MM.1S (cell line): ENCODE measurements around the gene CASP4.

Source experiments
- DNase-seq: peaks from one replicate; pipeline ENCODE4 v3.0.0-alpha.2; 2015
- H2AFZ ChIP-seq: fragments of 300-600 bp; sonication (generic); 2 replicates; pipeline ENCODE4 v1.6.0; 2016; ENCODE audit warnings: antibody characterized with exemption, low read length
- H3F3A ChIP-seq: fragments of 300-600 bp; sonication (generic); 2 replicates; pipeline ENCODE4 v1.6.1; 2016; ENCODE audit warnings: mild to moderate bottlenecking, antibody characterized with exemption, low read length, moderate library complexity, mixed read lengths; ENCODE audit not compliant: insufficient read depth
- H3K27ac ChIP-seq: fragments of 300-600 bp; sonication (generic); 2 replicates; pipeline ENCODE4 v1.5.1; 2016; ENCODE audit warnings: mild to moderate bottlenecking, low read length
- H3K27me3 ChIP-seq: fragments of 300-600 bp; sonication (generic); replicated peaks from 2 replicates; pipeline ENCODE4 v1.6.0; 2016; ENCODE audit warnings: low read length; ENCODE audit not compliant: insufficient read depth
- H3K36me3 ChIP-seq: fragments of 300-600 bp; sonication (generic); replicated peaks from 2 replicates; pipeline ENCODE4 v1.6.1; 2016; ENCODE audit warnings: mild to moderate bottlenecking, low read length, mixed read lengths; ENCODE audit not compliant: insufficient read depth
- H3K4me1 ChIP-seq: fragments of 300-600 bp; sonication (generic); 2 replicates; pipeline ENCODE4 v1.6.1; 2016; ENCODE audit warnings: low read length, mixed read lengths
- H3K4me2 ChIP-seq: fragments of 300-600 bp; sonication (generic); 2 replicates; pipeline ENCODE4 v1.6.0; 2016; ENCODE audit warnings: low read depth, low read length
- H3K4me3 ChIP-seq: fragments of 300-600 bp; sonication (generic); 2 replicates; pipeline ENCODE4 v1.5.1; 2016; ENCODE audit warnings: low read length, mixed read lengths
- H3K79me2 ChIP-seq: fragments of 300-600 bp; sonication (generic); 2 replicates; pipeline ENCODE4 v1.6.1; 2016; ENCODE audit warnings: mixed run types, low read length, mixed read lengths
- H3K9ac ChIP-seq: fragments of 300-600 bp; sonication (generic); 2 replicates; pipeline ENCODE4 v1.6.1; 2016; ENCODE audit warnings: low read length, mixed read lengths
- H3K9me2 ChIP-seq: fragments of 300-600 bp; sonication (generic); replicated peaks from 2 replicates; pipeline ENCODE4 v1.6.1; 2016; ENCODE audit warnings: mild to moderate bottlenecking, low read length, mixed read lengths; ENCODE audit not compliant: insufficient read depth
- H3K9me3 ChIP-seq: fragments of 300-600 bp; sonication (generic); replicated peaks from 2 replicates; pipeline ENCODE4 v1.6.1; 2016; ENCODE audit warnings: mild to moderate bottlenecking, low read length, mixed read lengths; ENCODE audit not compliant: insufficient read depth
- H4K20me1 ChIP-seq: fragments of 300-600 bp; sonication (generic); 2 replicates; pipeline ENCODE4 v1.6.1; 2016; ENCODE audit warnings: mild to moderate bottlenecking, low read length, moderate library complexity, mixed read lengths; ENCODE audit not compliant: insufficient read depth
- EZH2 ChIP-seq: fragments of 300-600 bp; sonication (generic); optimal IDR thresholded peaks from 2 replicates; pipeline ENCODE3; 2017; ENCODE audit warnings: low read depth, mild to moderate bottlenecking, antibody characterized with exemption, low read length, mixed read lengths
- EZH2phosphoT487 ChIP-seq: fragments of 300-600 bp; sonication (generic); IDR thresholded peaks from 2 replicates; pipeline ENCODE4 v1.6.1; 2018; ENCODE audit warnings: antibody characterized with exemption, low read length
- TF ChIP-seq, protein P1 (sequence below): fragments of 300-600 bp; sonication (generic); IDR thresholded peaks from 2 replicates; pipeline ENCODE4 v1.5.1; 2016; ENCODE audit warnings: antibody characterized with exemption, low read length, mixed read lengths

The CASP4 gene

DNA sequence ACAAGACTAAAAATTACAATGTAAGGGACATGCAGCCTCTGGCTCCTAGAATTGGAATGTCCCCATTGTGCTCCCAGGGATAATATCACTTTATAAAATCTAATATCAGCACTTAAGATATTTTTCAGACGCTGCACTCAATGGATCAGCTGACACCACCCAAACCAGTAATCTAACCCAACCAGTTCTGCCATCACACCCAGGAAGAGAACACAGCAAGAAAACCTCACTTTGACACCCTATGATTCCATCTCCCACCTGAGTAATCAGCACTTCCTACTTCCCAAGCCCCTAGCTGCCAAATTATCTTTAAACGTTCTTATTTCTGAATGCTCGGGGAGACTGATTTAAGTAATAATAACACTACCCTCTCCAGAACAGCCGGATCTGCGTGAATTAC is 2.6 kb downstream of the CASP4 start:
- no peak overlapping the region for H3K4me3 ChIP-seq
- TF ChIP-seq EZH2 (no peak), EZH2phosphoT487 (no peak)
- TF ChIP-seq, protein P1, sequence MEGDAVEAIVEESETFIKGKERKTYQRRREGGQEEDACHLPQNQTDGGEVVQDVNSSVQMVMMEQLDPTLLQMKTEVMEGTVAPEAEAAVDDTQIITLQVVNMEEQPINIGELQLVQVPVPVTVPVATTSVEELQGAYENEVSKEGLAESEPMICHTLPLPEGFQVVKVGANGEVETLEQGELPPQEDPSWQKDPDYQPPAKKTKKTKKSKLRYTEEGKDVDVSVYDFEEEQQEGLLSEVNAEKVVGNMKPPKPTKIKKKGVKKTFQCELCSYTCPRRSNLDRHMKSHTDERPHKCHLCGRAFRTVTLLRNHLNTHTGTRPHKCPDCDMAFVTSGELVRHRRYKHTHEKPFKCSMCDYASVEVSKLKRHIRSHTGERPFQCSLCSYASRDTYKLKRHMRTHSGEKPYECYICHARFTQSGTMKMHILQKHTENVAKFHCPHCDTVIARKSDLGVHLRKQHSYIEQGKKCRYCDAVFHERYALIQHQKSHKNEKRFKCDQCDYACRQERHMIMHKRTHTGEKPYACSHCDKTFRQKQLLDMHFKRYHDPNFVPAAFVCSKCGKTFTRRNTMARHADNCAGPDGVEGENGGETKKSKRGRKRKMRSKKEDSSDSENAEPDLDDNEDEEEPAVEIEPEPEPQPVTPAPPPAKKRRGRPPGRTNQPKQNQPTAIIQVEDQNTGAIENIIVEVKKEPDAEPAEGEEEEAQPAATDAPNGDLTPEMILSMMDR = no peak
- H3K4me2 ChIP-seq = no peak overlapping the region

DNA sequence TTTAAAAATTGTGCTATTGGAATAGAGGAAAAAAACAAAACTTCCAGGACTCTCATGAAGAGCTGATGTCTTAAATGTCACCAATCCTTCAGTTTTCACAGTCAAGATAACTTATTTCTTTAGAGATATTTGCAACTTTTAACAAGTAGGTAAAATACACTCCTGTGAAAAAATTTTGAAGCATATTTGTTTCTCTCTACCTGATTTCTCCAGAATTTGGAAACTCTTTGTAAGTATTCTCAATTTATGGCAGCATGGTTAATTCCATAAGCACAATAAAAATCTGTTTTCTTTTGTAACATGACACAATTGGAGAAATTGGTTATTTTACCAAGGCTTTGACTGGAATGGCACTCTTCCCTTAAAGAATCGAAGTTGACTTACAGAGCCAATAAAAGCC is 4.1 kb downstream of the CASP4 start:
- Histone ChIP-seq H3K9me2 (no peaks in the 10 kb centered on the region), H3K79me2 (peaks cover 60% of the 10 kb centered on the region), H2AFZ (no peak overlapping the region), H3K4me3 (no peak overlapping the region), H3K4me2 (no peak overlapping the region), H3F3A (0 out of 2 replicates have a peak, but pooled peaks cover 4% of the 10 kb centered on the region), H3K9ac (no peak overlapping the region), H3K4me1 (peaks cover 12% of the 10 kb centered on the region), H4K20me1 (no peaks in the 10 kb centered on the region), H3K27ac (no peak overlapping the region), H3K27me3 (no peaks in the 10 kb centered on the region), H3K36me3 (no peaks in the 10 kb centered on the region), H3K9me3 (no peaks in the 10 kb centered on the region)
- TF ChIP-seq EZH2phosphoT487 = no peak
- TF ChIP-seq, protein P1 = no peak
- TF ChIP-seq EZH2 = no peak
- no peak for DNase-seq

More for the DNA sequence above, 2.6 kb downstream of the CASP4 start:
- H3K9me3 ChIP-seq = no peaks in the 10 kb centered on the region
- peaks cover 60% of the 10 kb centered on the region for H3K79me2 ChIP-seq
- no peaks in the 10 kb centered on the region for H3K9me2 ChIP-seq
- no peak overlapping the region for H3K9ac ChIP-seq
- H2AFZ ChIP-seq = no peak overlapping the region
- no peaks in the 10 kb centered on the region for H3F3A ChIP-seq
- H3K4me1 ChIP-seq = peaks cover 12% of the 10 kb centered on the region
- no peaks in the 10 kb centered on the region for H3K27me3 ChIP-seq
- H3K27ac ChIP-seq = no peak overlapping the region
- no peak for DNase-seq
- H3K36me3 ChIP-seq = no peaks in the 10 kb centered on the region
- H4K20me1 ChIP-seq = no peaks in the 10 kb centered on the region

DNA sequence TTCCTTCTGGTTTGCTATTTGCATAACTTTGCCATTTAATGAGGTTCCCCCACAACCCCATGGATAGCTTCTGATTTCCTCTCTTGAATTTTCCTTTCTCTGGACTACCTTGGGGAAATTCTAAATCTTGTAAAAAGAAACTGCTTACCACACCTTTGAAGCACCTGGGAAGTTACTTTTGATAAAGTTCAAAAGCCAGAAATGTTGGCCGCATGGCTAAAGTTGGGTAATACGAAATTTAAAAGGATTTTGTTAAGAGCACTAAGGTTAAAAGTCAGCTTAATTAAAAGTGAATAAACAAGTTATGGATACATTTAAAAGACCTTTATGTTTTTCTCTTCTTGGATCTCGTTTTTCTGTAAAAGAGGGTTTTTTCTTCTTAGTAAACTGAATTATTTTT is 5.5 kb downstream of the CASP4 start:
- Histone ChIP-seq H3K27ac (no peak overlapping the region), H2AFZ (no peak overlapping the region), H3K4me2 (no peak overlapping the region), H3K9me2 (no peaks in the 10 kb centered on the region), H3K36me3 (no peaks in the 10 kb centered on the region), H4K20me1 (no peaks in the 10 kb centered on the region), H3K9ac (no peak overlapping the region), H3K4me1 (peaks cover 16% of the 10 kb centered on the region), H3K79me2 (peaks cover 66% of the 10 kb centered on the region), H3K4me3 (no peak overlapping the region), H3K27me3 (no peaks in the 10 kb centered on the region), H3K9me3 (no peaks in the 10 kb centered on the region), H3F3A (0 out of 2 replicates have a peak, but pooled peaks cover 4% of the 10 kb centered on the region)
- TF ChIP-seq, protein P1 = no peak
- TF ChIP-seq EZH2phosphoT487 = no peak
- TF ChIP-seq EZH2 = no peak
- DNase-seq = no peak
